HG03442 (cell line): ENCODE data around the gene TTC23.
A peak's percentile ranks its signal among the peaks of the same experiment; 100 is the strongest.

Source experiments
- ATAC-seq: cut with Tn5 transposase; IDR thresholded peaks from one replicate; pipeline ENCODE4 v1.9.1; 2021; ENCODE audit warnings: mild to moderate bottlenecking, moderate library complexity; ENCODE audit not compliant: unreplicated experiment

The TTC23 gene

DNA sequence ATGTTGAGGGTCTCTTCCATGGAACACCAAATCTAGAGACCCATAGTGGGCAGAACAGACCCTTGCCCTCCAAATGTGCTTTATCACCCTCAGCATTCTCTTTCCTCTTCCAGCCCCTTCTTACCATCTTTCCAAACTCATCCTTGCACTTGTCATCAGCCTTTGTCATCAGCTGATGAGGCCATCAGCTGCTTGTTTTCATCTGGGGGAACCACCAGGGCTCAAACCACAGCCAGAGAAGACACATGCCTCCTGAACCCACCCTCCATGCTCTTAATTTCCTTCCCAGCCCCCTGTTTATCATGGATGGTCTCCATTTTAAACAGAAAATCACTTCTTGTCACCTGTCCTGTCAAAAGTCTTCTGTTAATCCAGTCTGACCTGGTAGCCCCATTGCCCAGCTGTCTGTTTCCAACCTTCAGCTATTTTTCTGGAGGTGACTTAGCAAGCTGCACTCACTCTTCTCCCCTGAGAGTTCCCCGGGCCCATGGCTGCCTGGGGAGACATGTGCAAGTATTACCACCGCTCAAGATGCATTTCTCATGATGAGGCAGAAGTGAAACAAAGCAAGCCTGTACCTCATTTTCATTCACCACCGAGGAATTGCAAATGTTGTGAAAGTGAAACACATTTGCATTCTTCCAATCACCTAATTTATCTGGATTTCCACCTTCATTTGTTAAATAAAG lies 159.2 kb downstream of the TTC23 start:
- ATAC-seq = peak; percentile 99

DNA sequence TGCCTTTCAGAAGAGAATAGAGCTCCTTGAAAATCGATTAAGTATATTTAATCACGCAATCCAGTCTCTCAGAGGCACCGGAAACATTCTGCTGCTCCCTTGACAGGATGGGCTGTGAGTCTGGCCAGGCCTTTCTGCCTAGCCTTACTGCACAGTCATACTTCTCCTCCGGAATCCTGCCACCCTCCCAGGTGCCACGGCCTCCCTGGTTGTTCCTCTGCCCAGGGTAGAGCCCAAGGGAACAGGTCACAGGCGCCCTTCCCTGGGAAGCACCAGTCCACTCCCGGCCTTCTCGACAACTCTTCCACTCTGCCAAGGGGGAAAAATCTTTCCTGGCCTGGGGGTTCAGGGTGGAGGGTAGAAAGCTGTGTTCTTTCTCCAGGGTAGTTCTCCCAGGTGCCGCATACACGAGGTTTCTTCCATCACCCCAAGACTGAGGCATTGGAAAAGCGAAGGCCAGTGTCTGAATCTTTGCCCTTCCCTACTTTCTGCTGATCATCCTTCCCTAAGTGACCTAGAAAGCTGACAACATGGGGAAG lies 161.9 kb downstream of the TTC23 start:
- ATAC-seq = no peak

DNA sequence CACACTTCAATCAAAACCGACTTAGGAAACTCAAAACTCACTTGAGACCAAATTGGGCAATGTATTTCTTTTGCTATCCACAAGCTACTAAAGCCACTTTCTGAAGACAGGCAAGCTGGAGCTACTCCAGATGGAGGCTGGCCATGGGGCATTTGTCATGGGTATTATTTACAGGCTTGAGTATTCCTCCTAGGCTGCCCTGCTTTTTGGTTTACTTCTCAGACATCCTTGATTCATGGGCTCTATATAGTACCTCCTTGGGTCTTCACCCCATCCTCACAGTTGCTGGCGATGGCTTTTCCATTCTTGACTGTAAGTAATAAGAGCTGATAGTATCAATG lies 163.1 kb downstream of the TTC23 start:
- ATAC-seq = no peak
